CD8-positive, alpha-beta memory T cell (primary cell): ENCODE data around the gene ERP27. TPM values are rescaled to one million over a fixed set of nuclear protein-coding genes. Genes with fewer than 3 reads are reported as not detected.

Source experiments
- CTCF ChIA-PET: fragments of 350-600 bp; sonication (Branson Sonifier 250); formaldehyde crosslinking; loops from one replicate; lab custom pipeline; 2021; ENCODE audit warnings: antibody characterized with exemption; lab: Charles Lee
- POLR2A ChIA-PET: fragments of 350-600 bp; sonication (Branson Sonifier 250); formaldehyde crosslinking; loops from one replicate; lab custom pipeline; 2021; ENCODE audit warnings: antibody characterized with exemption; lab: Charles Lee
- DNase-seq, 5 donors: peaks; one replicate each; pipeline versions ENCODE4 v3.0.0 to v3.0.0-alpha.2; 2020 to 2022; ENCODE audit warnings: mixed read lengths in 1 of 5
- H3K27ac ChIP-seq: one replicate; pipeline ENCODE4 v1.7.0; 2013; ENCODE audit warnings: low read depth, mild to moderate bottlenecking, low read length, moderate library complexity
- H3K27me3 ChIP-seq: 2 replicates; pipeline ENCODE4 v1.7.0; 2013; ENCODE audit warnings: low read length, mild to moderate bottlenecking; ENCODE audit not compliant: insufficient read depth, poor library complexity, severe bottlenecking
- H3K36me3 ChIP-seq: 2 replicates; pipeline ENCODE4 v1.7.0; 2013; ENCODE audit warnings: mild to moderate bottlenecking, low read length, moderate library complexity; ENCODE audit not compliant: insufficient read depth
- H3K4me1 ChIP-seq: 2 replicates; pipeline ENCODE4 v1.7.0; 2013; ENCODE audit warnings: mild to moderate bottlenecking, low read length, moderate library complexity; ENCODE audit not compliant: insufficient read depth
- H3K4me3 ChIP-seq: 2 replicates; pipeline ENCODE4 v1.7.0; 2013; ENCODE audit warnings: mild to moderate bottlenecking, low read length
- H3K9me3 ChIP-seq: 2 replicates; pipeline ENCODE4 v1.7.0; 2013; ENCODE audit warnings: mild to moderate bottlenecking, low read length
- H3K27ac Mint-ChIP-seq, 8 donors: one replicate each; pipeline ENCODE4 v1.8.0; 2020 to 2021; ENCODE audit warnings: mixed read lengths in 8 of 8, mild to moderate bottlenecking in 6 of 8, inconsistent platforms in 3 of 8, moderate library complexity in 3 of 8
- H3K27me3 Mint-ChIP-seq, 2 donors: one replicate each; pipeline ENCODE4 v1.8.0; 2020 to 2021; ENCODE audit warnings: mixed read lengths in 2 of 2, mild to moderate bottlenecking in 1 of 2, moderate library complexity in 1 of 2
- H3K36me3 Mint-ChIP-seq, 3 donors: one replicate each; pipeline ENCODE4 v1.8.0; 2020 to 2021; ENCODE audit warnings: mixed read lengths in 3 of 3, inconsistent platforms in 1 of 3, mild to moderate bottlenecking in 1 of 3
- H3K4me1 Mint-ChIP-seq, 3 donors: one replicate each; pipeline ENCODE4 v1.8.0; 2020 to 2021; ENCODE audit warnings: mixed read lengths in 3 of 3, inconsistent platforms in 1 of 3, mild to moderate bottlenecking in 1 of 3
- H3K4me3 Mint-ChIP-seq, 7 donors: one replicate each; pipeline ENCODE4 v1.8.0; 2020 to 2021; ENCODE audit warnings: mixed read lengths in 7 of 7, mild to moderate bottlenecking in 6 of 7, moderate library complexity in 4 of 7, inconsistent platforms in 2 of 7
- H3K9me3 Mint-ChIP-seq, 5 donors: one replicate each; pipeline ENCODE4 v1.8.0; 2020 to 2022; ENCODE audit warnings: mixed read lengths in 5 of 5, mild to moderate bottlenecking in 3 of 5, moderate library complexity in 2 of 5, inconsistent platforms in 1 of 5
- polyA plus RNA-seq: library from polyadenylated mRNA; unstranded; fragments of 300-500 nt; fragmentation: Illumina TruSeq; gene quantifications from one replicate; pipeline ENCODE4 v1.2.3, GENCODE V29; 2021
- total RNA-seq, 2 experiments: library from RNA; stranded (reverse); gene quantifications; one replicate each; pipeline ENCODE4 v1.2.3, GENCODE V29; 2021

Gene ERP27
- total and polyA plus RNA-seq, 3 experiments from 2014 or later = 2.0 to 5.3 (median 2.1) TPM

GRCh38 chr12:14890701-14891100 lies 47.6 kb downstream of the ERP27 start:
- Mint-ChIP-seq H3K4me3 (no peak overlapping the region), H3K27me3 (peaks cover 11 to 23% of the 10 kb centered on the region in 2 donors), H3K9me3 (no peaks in the 10 kb centered on the region), H3K27ac (no peak overlapping the region), H3K36me3 (no peaks in the 10 kb centered on the region), H3K4me1 (peaks cover 2 to 10% (median 9%) of the 10 kb centered on the region in 3 donors)
- H3K9me3 ChIP-seq = no peaks in the 10 kb centered on the region
- H3K27me3 ChIP-seq = no peaks in the 10 kb centered on the region
- no peak for DNase-seq
- ChIA-PET POLR2A (no interaction called here), CTCF (interaction anchor here (1.0 kb wide), 1 partner anchor 18 kb away, joined by 3 read pairs; no protein-coding TSS in a partner anchor)
- H3K4me3 ChIP-seq = no peak overlapping the region
- H3K36me3 ChIP-seq = no peaks in the 10 kb centered on the region
- H3K4me1 ChIP-seq = peaks cover 1% of the 10 kb centered on the region
- H3K27ac ChIP-seq = no peak overlapping the region

DNA sequence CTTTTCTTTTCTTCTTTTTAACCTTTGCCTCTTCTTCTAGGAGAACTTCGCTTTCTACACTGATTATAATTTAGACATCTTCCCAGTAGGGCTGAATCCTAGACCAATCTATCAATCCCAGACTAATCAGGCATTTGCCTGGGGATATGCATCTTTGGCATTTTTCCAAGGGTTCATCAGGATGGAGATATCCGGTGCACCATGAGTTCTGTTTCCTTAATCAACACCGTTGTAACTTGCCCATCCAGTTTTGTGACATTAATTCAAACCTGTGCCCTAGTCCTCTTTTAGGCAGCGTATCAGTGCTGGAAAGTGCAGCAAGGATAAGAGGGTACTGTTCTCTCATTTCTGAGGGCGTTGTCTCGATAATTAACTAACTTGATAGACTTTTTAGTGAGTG lies 52.1 kb downstream of the ERP27 start:
- peaks cover 20% of the 10 kb centered on the region for H3K4me1 ChIP-seq
- no peak overlapping the region for H3K4me3 ChIP-seq
- no peak overlapping the region for H3K4me3 Mint-ChIP-seq
- peaks cover 15 to 30% of the 10 kb centered on the region in 2 donors for H3K27me3 Mint-ChIP-seq
- H3K27ac Mint-ChIP-seq = no peak overlapping the region
- H3K27me3 ChIP-seq = no peaks in the 10 kb centered on the region
- peaks cover 17 to 28% (median 24%) of the 10 kb centered on the region in 3 donors for H3K4me1 Mint-ChIP-seq
- H3K9me3 Mint-ChIP-seq = no peaks in the 10 kb centered on the region
- no peaks in the 10 kb centered on the region for H3K36me3 ChIP-seq
- POLR2A ChIA-PET = no interaction called here
- no peak overlapping the region for H3K27ac ChIP-seq
- CTCF ChIA-PET = interaction anchor here (1.4 kb wide), 1 partner anchor 116 kb away, joined by 3 read pairs; a partner anchor contains a TSS
- no peaks in the 10 kb centered on the region for H3K9me3 ChIP-seq
- no peaks in the 10 kb centered on the region for H3K36me3 Mint-ChIP-seq
- DNase-seq = no peak

- H3K4me1 ChIP-seq = peaks cover 23% of the 10 kb centered on the region
- DNase-seq = no peak
- Mint-ChIP-seq H3K4me3 (peak within 1 kb of the TSS; percentile 2 to 71 (median 55)), H3K27me3 (peaks cover 15 to 30% of the 10 kb centered on the region in 2 donors), H3K27ac (peak within 1 kb of the TSS in 5 of 8 donors; percentile 15 to 81 (median 62)), H3K9me3 (no peaks in the 10 kb centered on the region), H3K4me1 (peaks cover 22 to 33% (median 27%) of the 10 kb centered on the region in 3 donors), H3K36me3 (no peaks in the 10 kb centered on the region)
- ChIA-PET POLR2A (no interaction called here), CTCF (no interaction called here)
- H3K4me3 ChIP-seq = no peak within 1 kb of the TSS
- no peak within 1 kb of the TSS for H3K27ac ChIP-seq
- H3K27me3 ChIP-seq = no peaks in the 10 kb centered on the region
- H3K36me3 ChIP-seq = no peaks in the 10 kb centered on the region
- H3K9me3 ChIP-seq = no peaks in the 10 kb centered on the region
Observed at GRCh38 chr12:14885718-14886221, 52.6 kb downstream of the ERP27 start, which contains the start of gene MGP. MGP (minus strand) TSS chr12:14885854; CDS start chr12:14885791, 63 bp downstream.

GRCh38 chr12:14884458-14884878 lies 53.9 kb downstream of the ERP27 start:
- Mint-ChIP-seq H3K9me3 (no peaks in the 10 kb centered on the region), H3K27ac (peak overlapping the region in 6 of 8 donors; percentile 15 to 81 (median 66)), H3K4me3 (peak overlapping the region; percentile 2 to 71 (median 55)), H3K27me3 (peaks cover 15 to 34% of the 10 kb centered on the region in 2 donors), H3K4me1 (peaks cover 32 to 39% (median 35%) of the 10 kb centered on the region in 3 donors), H3K36me3 (peaks cover 0 to 3% (median 0%) of the 10 kb centered on the region in 3 donors)
- H3K27me3 ChIP-seq = no peaks in the 10 kb centered on the region
- POLR2A ChIA-PET = interaction anchor here (0.6 to 1.4 kb wide), 3 partner anchors 72 to 350 kb away, joined by 3 to 5 read pairs (median 4); partner anchors contain the start of genes C12orf60 and WBP11
- no peaks in the 10 kb centered on the region for H3K36me3 ChIP-seq
- no peak overlapping the region for H3K27ac ChIP-seq
- no peak overlapping the region for H3K4me3 ChIP-seq
- H3K9me3 ChIP-seq = no peaks in the 10 kb centered on the region
- H3K4me1 ChIP-seq = peaks cover 28% of the 10 kb centered on the region
- peak; percentile 67 to 90 (median 82) for DNase-seq
- CTCF ChIA-PET = interaction anchor here (0.7 to 1.0 kb wide), 2 partner anchors 12 to 39 kb away, joined by 3 to 5 read pairs; no protein-coding TSS in a partner anchor

GRCh38 chr12:14883686-14884085 lies 54.7 kb downstream of the ERP27 start:
- Histone ChIP-seq H3K27me3 (no peaks in the 10 kb centered on the region), H3K4me1 (peaks cover 28% of the 10 kb centered on the region), H3K4me3 (no peak overlapping the region), H3K36me3 (no peaks in the 10 kb centered on the region), H3K27ac (no peak overlapping the region), H3K9me3 (no peaks in the 10 kb centered on the region)
- ChIA-PET POLR2A (interaction anchor here (0.6 to 1.4 kb wide), 2 partner anchors 80 to 350 kb away, joined by 4 to 5 read pairs; partner anchors contain the start of genes C12orf60 and WBP11), CTCF (interaction anchor here (1.0 kb wide), 1 partner anchor 11 kb away, joined by 5 read pairs; no protein-coding TSS in a partner anchor)
- Mint-ChIP-seq H3K4me1 (peaks cover 32 to 39% (median 36%) of the 10 kb centered on the region in 3 donors), H3K27ac (no peak overlapping the region), H3K4me3 (no peak overlapping the region), H3K9me3 (no peaks in the 10 kb centered on the region), H3K27me3 (peaks cover 15 to 32% of the 10 kb centered on the region in 2 donors), H3K36me3 (peaks cover 0 to 3% (median 0%) of the 10 kb centered on the region in 3 donors)
- DNase-seq = no peak

GRCh38 chr12:14880890-14881453 lies 57.4 kb downstream of the ERP27 start:
- H3K27me3 Mint-ChIP-seq = peaks cover 10 to 14% of the 10 kb centered on the region in 2 donors
- peaks cover 25 to 36% (median 32%) of the 10 kb centered on the region in 3 donors for H3K4me1 Mint-ChIP-seq
- no peak overlapping the region for H3K27ac Mint-ChIP-seq
- CTCF ChIA-PET = no interaction called here
- H3K4me1 ChIP-seq = peaks cover 28% of the 10 kb centered on the region
- no peaks in the 10 kb centered on the region for H3K27me3 ChIP-seq
- H3K36me3 ChIP-seq = no peaks in the 10 kb centered on the region
- H3K9me3 Mint-ChIP-seq = no peaks in the 10 kb centered on the region
- no peak overlapping the region for H3K27ac ChIP-seq
- H3K9me3 ChIP-seq = no peaks in the 10 kb centered on the region
- H3K36me3 Mint-ChIP-seq = peaks cover 0 to 3% (median 0%) of the 10 kb centered on the region in 3 donors
- POLR2A ChIA-PET = no interaction called here
- no peak overlapping the region for H3K4me3 ChIP-seq
- H3K4me3 Mint-ChIP-seq = peak overlapping the region in 1 of 7 donors; percentile 16
- peak in 1 of 5 donors; percentile 38 for DNase-seq

- ChIA-PET CTCF (interaction anchor here (0.8 kb wide), 1 partner anchor 110 kb away, joined by 3 read pairs; no protein-coding TSS in a partner anchor), POLR2A (no interaction called here)
- no peak overlapping the region for H3K4me3 Mint-ChIP-seq
- H3K9me3 Mint-ChIP-seq = no peaks in the 10 kb centered on the region
- peaks cover 12 to 23% (median 20%) of the 10 kb centered on the region in 3 donors for H3K4me1 Mint-ChIP-seq
- no peak overlapping the region for H3K27ac Mint-ChIP-seq
- H3K36me3 Mint-ChIP-seq = peaks cover 0 to 3% (median 0%) of the 10 kb centered on the region in 3 donors
- Histone ChIP-seq H3K4me3 (no peak overlapping the region), H3K9me3 (no peaks in the 10 kb centered on the region), H3K27ac (no peak overlapping the region), H3K27me3 (no peaks in the 10 kb centered on the region), H3K36me3 (no peaks in the 10 kb centered on the region), H3K4me1 (peaks cover 15% of the 10 kb centered on the region)
- H3K27me3 Mint-ChIP-seq = peaks cover 3 to 6% of the 10 kb centered on the region in 2 donors
- no peak for DNase-seq
Observed at GRCh38 chr12:14879222-14879933, 59.0 kb downstream of the ERP27 start.
